ENCODE measurements around the gene TMED6. TPM values are rescaled to one million over a fixed set of nuclear protein-coding genes. Genes with fewer than 3 reads are reported as not detected.

The TMED6 gene
- total RNA-seq, 4 donors from 2014 or later = 0.88 to 1.3 TPM; not detected in 2

DNA sequence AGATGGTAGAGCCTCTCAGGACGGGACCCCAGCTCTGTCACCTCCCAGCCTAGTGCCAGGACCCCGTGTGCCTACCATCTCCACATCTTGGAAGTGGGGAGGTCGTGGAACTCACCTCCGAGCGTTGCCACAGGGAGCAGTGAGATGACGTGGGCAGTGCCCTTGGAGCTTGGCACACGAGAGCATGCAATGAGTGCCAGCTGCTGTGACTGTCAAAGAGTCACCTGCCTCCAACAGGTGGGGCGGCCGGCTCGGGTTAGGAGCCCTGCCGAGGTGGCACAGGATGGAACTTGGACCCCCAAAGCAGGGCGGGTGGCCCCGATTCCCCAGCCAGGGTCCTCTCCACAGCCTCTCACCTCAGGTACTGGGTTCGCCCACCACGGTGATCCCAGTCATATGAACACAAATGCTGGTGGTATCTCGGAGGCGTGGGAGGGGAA is 35.0 kb downstream of the TMED6 start:
- TF ChIP-seq, protein P1, sequence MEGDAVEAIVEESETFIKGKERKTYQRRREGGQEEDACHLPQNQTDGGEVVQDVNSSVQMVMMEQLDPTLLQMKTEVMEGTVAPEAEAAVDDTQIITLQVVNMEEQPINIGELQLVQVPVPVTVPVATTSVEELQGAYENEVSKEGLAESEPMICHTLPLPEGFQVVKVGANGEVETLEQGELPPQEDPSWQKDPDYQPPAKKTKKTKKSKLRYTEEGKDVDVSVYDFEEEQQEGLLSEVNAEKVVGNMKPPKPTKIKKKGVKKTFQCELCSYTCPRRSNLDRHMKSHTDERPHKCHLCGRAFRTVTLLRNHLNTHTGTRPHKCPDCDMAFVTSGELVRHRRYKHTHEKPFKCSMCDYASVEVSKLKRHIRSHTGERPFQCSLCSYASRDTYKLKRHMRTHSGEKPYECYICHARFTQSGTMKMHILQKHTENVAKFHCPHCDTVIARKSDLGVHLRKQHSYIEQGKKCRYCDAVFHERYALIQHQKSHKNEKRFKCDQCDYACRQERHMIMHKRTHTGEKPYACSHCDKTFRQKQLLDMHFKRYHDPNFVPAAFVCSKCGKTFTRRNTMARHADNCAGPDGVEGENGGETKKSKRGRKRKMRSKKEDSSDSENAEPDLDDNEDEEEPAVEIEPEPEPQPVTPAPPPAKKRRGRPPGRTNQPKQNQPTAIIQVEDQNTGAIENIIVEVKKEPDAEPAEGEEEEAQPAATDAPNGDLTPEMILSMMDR (IDR thresholded peaks at IDR 0.05; ENCODE audit: low read depth) = no peak

DNA sequence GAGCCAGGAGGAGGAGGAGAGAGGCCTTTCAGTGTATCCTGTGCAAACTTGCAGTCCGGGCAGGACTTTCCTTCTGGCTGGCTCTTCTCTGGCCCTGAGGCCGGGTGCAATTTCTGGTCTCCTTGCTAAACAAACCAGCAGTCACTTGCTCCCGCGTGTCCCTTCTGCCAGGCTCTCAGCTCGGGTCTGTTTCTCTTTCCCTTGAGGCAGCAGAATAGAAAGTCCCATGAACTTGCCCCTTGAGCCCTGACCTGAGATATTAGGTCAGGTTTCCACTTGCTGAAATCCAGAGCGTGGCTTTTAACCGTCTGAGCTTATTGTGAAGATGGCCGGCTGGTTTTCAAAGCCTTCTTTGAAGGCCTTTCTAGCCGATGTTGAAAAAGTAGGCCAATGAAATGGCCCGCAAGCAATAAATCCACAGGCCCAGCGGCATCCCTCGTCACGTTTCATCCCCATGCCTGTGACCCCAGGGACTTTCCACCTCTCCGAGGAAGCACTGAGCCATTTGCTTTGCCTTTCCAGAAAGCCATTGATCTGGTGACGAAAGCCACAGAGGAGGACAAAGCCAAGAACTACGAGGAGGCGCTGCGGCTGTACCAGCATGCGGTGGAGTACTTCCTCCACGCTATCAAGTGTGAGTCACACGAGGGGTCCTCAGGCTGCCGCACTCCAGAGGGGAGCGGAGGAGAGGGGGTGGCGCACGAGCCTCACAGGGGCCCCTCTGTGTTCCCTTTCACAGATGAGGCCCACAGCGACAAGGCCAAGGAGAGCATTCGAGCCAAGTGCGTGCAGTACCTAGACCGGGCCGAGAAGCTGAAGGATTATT is 35.9 kb downstream of the TMED6 start:
- TF ChIP-seq, protein P1 (IDR thresholded peaks at IDR 0.05; ENCODE audit: low read depth) = no peak

DNA sequence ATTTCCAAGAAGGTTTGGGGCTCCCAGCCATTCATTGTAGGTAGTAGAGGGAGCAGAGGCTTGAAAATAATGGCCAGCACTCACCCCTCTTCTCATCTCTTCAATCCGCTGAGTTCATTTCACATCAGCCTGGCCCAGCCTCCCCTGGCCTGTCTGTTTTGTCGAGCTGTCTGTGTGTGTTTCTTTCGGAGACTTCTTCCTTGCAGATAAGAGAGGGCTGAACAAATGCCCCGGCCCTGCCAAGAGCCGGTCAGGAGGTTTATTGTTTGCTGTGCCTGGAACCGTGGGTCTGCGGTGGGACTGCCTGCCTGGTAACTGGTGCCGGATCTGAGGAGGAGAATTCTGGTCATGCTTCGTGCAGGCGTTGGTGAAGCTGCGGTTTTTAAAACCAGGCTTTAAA is 37.1 kb downstream of the TMED6 start:
- TF ChIP-seq, protein P1 (IDR thresholded peaks at IDR 0.05; ENCODE audit: low read depth) = no peak

DNA sequence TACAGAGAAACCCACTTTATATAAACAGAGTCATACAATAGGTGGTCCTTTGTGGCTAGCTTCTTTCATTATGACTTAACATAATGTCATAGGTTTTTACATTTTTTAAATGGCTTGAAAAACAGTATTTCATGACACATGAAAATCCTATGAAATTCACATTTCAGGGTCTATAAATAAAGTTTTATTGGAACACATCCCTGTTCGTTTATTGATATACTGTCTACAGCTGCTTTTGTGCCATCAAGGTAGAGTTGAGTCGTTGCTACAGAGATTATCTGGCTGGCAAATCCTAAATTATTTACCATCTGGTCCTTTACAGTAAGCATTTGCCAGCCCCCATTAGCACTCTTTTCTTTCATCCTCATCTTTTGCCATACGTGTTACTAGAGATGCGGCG is 38.1 kb downstream of the TMED6 start:
- TF ChIP-seq, protein P1 (IDR thresholded peaks at IDR 0.05; ENCODE audit: low read depth) = no peak

DNA sequence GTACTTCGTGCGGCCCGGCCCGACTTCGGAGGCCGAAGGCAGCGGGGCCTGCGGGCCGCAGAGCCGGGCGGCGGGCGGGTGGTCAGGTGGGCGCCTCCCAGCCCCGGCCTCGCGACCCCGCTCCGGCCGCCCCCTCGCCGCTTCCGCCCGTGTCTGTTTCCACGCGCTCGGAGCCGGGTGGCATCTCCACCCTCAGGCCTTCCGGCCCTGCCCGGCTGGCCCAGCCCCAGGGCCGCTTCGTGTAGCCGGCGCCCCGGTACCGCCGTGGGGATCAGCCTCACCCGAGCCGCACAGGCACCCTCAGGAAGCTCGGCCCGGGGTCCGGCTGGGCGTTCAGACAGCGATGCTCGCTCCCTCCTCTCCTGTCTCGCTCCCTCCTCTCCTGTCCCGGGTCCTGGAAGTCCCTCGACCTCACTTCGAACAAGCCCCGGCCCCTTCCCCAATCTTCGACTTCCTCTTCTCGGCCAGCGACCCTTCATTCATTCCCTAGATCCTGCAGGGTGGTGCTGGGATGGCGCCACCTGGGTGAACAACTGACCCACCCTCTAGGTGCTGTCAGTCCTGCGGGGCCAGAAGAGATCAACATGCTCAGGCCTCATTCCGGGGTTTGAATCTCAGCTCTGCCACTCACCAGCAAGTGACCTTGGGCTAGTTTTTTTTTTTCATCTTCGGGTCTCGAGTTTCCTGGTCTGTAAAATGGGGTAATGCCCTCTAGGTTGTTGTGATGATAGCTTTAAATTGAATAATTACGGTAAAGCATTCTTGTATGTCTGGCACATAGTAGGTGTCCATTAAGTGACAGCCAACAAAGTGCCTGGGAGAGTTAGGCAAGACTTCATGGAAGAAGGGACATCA is 39.8 kb downstream of the TMED6 start:
- TF ChIP-seq, protein P1 (IDR thresholded peaks at IDR 0.05; ENCODE audit: low read depth) = no peak

DNA sequence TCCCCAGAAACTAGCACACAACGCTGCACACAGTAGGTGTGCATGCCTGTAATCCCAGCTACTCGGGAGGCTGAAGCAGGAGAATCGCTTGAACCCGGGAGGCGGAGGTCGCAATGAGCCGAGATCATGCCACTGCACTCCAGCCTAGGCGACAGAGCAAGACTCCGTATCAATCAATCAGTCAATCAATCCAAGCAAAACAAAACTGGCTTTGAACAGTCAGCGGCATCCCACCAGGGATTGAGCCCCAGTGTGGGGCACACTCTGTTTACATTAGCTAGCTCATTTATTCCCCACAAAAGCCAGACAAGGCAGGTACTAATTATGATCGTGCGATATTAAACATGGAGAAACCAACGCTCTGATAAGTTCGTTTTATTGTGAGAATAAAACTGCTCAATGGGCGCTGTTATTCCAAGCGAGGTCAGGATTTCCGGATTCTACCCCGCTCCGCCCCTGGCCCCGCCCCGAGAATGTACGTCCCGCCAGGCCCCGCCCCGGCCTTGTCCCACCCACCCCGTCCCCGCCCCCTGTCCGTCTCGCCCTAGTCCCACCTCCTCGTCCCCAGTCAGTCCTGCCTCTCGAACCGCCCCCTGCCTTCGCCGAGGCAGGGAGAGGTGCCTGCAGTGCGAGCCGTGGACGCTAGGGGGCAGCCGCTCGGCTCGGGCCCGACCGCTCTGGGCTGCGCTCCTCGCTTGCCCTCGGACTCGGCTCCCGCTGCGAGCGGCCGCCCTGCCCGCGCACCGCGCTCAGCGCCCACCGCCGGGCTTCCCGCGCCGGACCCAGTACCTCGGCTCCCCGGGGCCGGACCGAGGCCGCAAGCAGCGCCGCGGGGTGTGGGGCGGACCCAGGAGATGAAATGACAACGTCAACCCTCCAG is 40.7 kb downstream of the TMED6 start, which contains the start of gene VPS4A:
VPS4A (plus strand) TSS at position 698 of the 880 bp plus-strand sequence; CDS start at position 860, 162 bp downstream.
- TF ChIP-seq, protein P1 (IDR thresholded peaks at IDR 0.05; ENCODE audit: low read depth) = no peak
